ENCODE data around the gene SLC35A4.
"Not testable (repeated sequence)": the region's sequence is repeated elsewhere in the genome, so short reads cannot be mapped to it uniquely, and the experiment has no call there.

Gene SLC35A4

DNA sequence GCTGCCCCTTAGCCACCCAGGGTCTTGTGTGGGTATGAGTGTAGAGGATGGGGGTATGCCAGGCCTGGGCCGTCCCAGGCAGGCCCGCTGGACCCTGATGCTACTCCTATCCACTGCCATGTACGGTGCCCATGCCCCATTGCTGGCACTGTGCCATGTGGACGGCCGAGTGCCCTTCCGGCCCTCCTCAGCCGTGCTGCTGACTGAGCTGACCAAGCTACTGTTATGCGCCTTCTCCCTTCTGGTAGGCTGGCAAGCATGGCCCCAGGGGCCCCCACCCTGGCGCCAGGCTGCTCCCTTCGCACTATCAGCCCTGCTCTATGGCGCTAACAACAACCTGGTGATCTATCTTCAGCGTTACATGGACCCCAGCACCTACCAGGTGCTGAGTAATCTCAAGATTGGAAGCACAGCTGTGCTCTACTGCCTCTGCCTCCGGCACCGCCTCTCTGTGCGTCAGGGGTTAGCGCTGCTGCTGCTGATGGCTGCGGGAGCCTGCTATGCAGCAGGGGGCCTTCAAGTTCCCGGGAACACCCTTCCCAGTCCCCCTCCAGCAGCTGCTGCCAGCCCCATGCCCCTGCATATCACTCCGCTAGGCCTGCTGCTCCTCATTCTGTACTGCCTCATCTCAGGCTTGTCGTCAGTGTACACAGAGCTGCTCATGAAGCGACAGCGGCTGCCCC is 2.6 kb downstream of the SLC35A4 start:
- Mint-ChIP-seq H3K9me3 (no peaks in the 10 kb centered on the region), H3K27ac (no peak overlapping the region), H3K4me3 (no peak overlapping the region), H3K4me1 (peaks cover 24% of the 10 kb centered on the region), H3K36me3 (peaks cover 20% of the 10 kb centered on the region), H3K27me3 (no peaks in the 10 kb centered on the region)
- DNase-seq (ENCODE audit: low spot score in 2 of 2): no peak
- ATAC-seq (ENCODE audit: low read depth): no peak

DNA sequence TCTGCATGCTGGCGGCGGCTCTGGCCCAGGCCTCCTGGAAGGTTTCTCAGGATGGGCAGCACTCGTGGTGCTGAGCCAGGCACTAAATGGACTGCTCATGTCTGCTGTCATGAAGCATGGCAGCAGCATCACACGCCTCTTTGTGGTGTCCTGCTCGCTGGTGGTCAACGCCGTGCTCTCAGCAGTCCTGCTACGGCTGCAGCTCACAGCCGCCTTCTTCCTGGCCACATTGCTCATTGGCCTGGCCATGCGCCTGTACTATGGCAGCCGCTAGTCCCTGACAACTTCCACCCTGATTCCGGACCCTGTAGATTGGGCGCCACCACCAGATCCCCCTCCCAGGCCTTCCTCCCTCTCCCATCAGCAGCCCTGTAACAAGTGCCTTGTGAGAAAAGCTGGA is 3.2 kb downstream of the SLC35A4 start:
- Mint-ChIP-seq H3K4me3 (no peak overlapping the region), H3K27me3 (no peaks in the 10 kb centered on the region), H3K36me3 (peaks cover 20% of the 10 kb centered on the region), H3K9me3 (no peaks in the 10 kb centered on the region), H3K4me1 (peaks cover 21% of the 10 kb centered on the region), H3K27ac (no peak overlapping the region)
- no peak for DNase-seq (ENCODE audit: low spot score in 2 of 2)
- ATAC-seq (ENCODE audit: low read depth): no peak

DNA sequence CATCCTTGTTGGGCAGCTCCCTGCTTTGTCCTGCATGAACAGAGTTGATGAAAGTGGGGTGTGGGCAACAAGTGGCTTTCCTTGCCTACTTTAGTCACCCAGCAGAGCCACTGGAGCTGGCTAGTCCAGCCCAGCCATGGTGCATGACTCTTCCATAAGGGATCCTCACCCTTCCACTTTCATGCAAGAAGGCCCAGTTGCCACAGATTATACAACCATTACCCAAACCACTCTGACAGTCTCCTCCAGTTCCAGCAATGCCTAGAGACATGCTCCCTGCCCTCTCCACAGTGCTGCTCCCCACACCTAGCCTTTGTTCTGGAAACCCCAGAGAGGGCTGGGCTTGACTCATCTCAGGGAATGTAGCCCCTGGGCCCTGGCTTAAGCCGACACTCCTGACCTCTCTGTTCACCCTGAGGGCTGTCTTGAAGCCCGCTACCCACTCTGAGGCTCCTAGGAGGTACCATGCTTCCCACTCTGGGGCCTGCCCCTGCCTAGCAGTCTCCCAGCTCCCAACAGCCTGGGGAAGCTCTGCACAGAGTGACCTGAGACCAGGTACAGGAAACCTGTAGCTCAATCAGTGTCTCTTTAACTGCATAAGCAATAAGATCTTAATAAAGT is 3.9 kb downstream of the SLC35A4 start:
- peaks cover 21% of the 10 kb centered on the region for H3K4me1 Mint-ChIP-seq

DNA sequence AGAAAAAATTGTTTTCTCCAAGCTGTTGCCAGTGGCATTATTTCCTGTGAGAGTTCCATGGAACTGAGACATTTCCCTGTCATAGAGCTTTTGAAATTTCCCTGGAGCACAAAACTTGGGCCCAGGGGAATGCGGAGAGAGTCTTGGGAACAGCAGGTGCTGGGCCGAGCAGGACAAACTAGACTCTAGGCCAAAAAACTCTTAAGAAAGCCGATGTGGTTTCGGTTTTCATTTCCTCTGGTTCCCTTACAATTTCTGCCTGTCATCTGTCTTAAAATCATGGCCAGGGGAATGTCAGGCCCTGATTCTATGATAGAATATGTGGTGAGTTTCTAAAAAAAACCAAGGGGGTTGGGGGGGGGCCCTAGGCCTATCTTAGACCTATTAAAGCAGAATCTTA is 4.6 kb downstream of the SLC35A4 start:
- no peaks in the 10 kb centered on the region for H3K27me3 Mint-ChIP-seq
- no peaks in the 10 kb centered on the region for H3K9me3 Mint-ChIP-seq
- no peak for DNase-seq (ENCODE audit: low spot score in 2 of 2)
- ATAC-seq (ENCODE audit: low read depth): no peak
- peak overlapping the region; percentile 39 for H3K4me3 Mint-ChIP-seq
- peak overlapping the region; percentile 83 for H3K27ac Mint-ChIP-seq
- peaks cover 21% of the 10 kb centered on the region for H3K4me1 Mint-ChIP-seq
- H3K36me3 Mint-ChIP-seq: peaks cover 24% of the 10 kb centered on the region

More for the DNA sequence above, 3.9 kb downstream of the SLC35A4 start:
- H3K4me3 Mint-ChIP-seq: no peak overlapping the region
- peaks cover 24% of the 10 kb centered on the region for H3K36me3 Mint-ChIP-seq
- H3K27ac Mint-ChIP-seq: peak overlapping the region; percentile 83
- ATAC-seq (ENCODE audit: low read depth) (no peak), DNase-seq (ENCODE audit: low spot score in 2 of 2) (no peak)
- no peaks in the 10 kb centered on the region for H3K27me3 Mint-ChIP-seq
- no peaks in the 10 kb centered on the region for H3K9me3 Mint-ChIP-seq

DNA sequence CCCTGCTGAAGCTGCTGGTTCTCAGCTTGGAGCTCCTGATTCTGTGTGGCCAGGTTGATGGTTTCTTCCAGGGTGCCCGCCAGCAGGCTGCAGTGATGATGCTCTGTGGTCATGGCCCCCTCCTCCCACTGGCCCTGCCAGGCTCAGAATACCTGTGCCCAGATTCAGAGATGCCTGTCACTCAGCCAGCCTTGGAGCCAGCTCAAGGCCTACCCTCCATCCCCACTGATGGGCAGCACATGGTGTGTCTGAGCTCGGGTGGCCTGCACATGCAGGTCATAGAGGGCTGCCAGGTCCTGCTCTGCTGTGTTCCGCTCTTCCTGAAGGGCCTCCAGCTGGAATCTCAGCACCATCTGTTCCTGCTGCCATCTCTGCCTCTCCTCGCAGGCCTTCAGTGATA is 5.4 kb downstream of the SLC35A4 start:
- no peak for ATAC-seq (ENCODE audit: low read depth)
- no peaks in the 10 kb centered on the region for H3K27me3 Mint-ChIP-seq
- no peak overlapping the region for H3K4me3 Mint-ChIP-seq
- H3K27ac Mint-ChIP-seq: no peak overlapping the region
- no peak for DNase-seq (ENCODE audit: low spot score in 2 of 2)
- H3K4me1 Mint-ChIP-seq: peaks cover 17% of the 10 kb centered on the region
- H3K36me3 Mint-ChIP-seq: peaks cover 24% of the 10 kb centered on the region
- no peaks in the 10 kb centered on the region for H3K9me3 Mint-ChIP-seq

DNA sequence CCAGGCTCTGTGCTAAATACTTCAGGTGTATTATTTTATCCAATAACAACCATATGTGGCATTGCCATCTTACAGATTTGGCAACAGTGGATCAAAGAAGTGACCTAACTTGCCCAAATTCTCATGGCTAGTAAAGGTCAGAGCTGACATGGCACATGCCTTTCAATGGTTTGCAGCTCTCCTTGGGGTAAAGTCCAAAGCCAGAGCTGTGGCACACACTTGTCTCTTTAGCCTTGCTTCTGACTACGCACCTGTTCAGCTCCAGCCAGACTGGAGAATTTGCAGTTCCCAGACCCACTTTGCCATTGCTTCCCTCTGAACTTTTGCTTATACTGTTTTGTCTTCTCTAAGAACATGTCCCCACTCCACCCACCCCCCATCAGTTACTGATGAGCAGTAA is 5.9 kb downstream of the SLC35A4 start:
- no peaks in the 10 kb centered on the region for H3K27me3 Mint-ChIP-seq
- no peak for ATAC-seq (ENCODE audit: low read depth)
- no peaks in the 10 kb centered on the region for H3K9me3 Mint-ChIP-seq
- H3K4me1 Mint-ChIP-seq: peaks cover 14% of the 10 kb centered on the region
- no peak overlapping the region for H3K4me3 Mint-ChIP-seq
- H3K36me3 Mint-ChIP-seq: peaks cover 24% of the 10 kb centered on the region
- no peak overlapping the region for H3K27ac Mint-ChIP-seq
- no peak for DNase-seq (ENCODE audit: low spot score in 2 of 2)

DNA sequence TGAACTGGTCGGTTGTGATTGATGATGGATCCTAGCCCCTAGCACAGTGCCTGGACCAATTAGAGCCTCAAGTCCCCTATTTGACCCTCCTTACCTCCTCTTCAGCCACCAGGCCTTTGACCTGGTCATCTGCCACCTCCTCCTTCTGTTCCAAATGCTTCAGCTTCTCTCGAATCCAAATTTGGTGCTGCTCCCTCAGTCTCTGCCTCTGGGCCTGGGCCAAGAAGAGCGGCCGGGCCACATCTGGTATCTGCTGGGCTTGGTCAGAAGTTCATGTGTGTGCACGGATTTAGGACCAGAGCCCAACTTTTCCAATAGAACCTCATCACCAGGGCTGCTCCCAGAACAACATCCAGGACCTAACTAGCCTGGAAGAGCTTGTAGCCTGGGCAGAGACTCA is 6.5 kb downstream of the SLC35A4 start:
- Mint-ChIP-seq H3K4me1 (peaks cover 8% of the 10 kb centered on the region), H3K36me3 (peaks cover 22% of the 10 kb centered on the region), H3K9me3 (no peaks in the 10 kb centered on the region), H3K4me3 (no peak overlapping the region), H3K27ac (no peak overlapping the region), H3K27me3 (no peaks in the 10 kb centered on the region)
- DNase-seq (ENCODE audit: low spot score in 2 of 2) (no peak), ATAC-seq (ENCODE audit: low read depth) (no peak)

DNA sequence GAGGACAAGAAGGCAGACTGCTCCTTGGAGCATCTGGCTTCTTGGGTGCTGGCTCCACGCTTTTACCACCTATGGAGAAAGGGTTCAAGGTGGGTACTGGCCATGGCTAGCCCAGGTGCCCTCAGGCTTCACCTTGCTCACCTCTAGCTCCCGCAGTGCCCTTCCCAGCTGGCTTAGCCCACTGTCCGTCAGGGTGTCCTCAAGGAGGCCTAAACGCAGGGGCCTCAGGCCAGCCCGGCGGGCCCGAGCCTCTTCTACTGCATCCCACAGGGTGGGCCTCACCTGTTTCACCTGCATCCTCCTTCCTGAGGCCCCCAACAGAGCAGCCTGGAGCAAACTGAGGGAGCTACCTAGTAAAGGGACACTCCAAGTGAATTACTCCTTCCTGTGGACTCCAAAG is 9.1 kb downstream of the SLC35A4 start:
- DNase-seq (ENCODE audit: low spot score in 2 of 2): no peak
- Mint-ChIP-seq H3K9me3 (no peaks in the 10 kb centered on the region), H3K27me3 (no peaks in the 10 kb centered on the region), H3K27ac (no peak overlapping the region), H3K36me3 (peaks cover 10% of the 10 kb centered on the region), H3K4me1 (peaks cover 2% of the 10 kb centered on the region), H3K4me3 (no peak overlapping the region)
- no peak for ATAC-seq (ENCODE audit: low read depth)

DNA sequence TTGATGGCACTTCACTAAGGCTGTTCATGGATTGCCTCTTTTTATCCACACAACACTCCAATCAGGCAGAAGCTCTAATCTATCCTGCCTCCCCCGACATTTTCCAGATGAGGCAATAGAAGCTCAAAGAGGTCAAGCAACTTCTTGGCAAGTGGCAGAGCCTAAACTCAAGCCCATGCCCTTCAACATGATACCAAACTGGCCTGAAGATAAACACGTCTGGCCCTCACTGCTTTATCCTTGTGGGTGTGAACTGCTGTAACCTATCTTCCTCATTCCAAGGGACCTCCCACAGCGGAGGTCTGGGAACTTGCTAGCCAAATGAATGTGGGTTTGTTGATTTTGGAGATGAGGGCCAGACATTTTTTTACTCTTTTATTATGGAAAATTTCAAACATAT is 9.5 kb downstream of the SLC35A4 start:
- H3K27me3 Mint-ChIP-seq: no peaks in the 10 kb centered on the region
- no peak for ATAC-seq (ENCODE audit: low read depth)
- H3K4me3 Mint-ChIP-seq: no peak overlapping the region
- no peaks in the 10 kb centered on the region for H3K9me3 Mint-ChIP-seq
- peaks cover 9% of the 10 kb centered on the region for H3K36me3 Mint-ChIP-seq
- no peak overlapping the region for H3K27ac Mint-ChIP-seq
- no peaks in the 10 kb centered on the region for H3K4me1 Mint-ChIP-seq
- no peak for DNase-seq (ENCODE audit: low spot score in 2 of 2)

DNA sequence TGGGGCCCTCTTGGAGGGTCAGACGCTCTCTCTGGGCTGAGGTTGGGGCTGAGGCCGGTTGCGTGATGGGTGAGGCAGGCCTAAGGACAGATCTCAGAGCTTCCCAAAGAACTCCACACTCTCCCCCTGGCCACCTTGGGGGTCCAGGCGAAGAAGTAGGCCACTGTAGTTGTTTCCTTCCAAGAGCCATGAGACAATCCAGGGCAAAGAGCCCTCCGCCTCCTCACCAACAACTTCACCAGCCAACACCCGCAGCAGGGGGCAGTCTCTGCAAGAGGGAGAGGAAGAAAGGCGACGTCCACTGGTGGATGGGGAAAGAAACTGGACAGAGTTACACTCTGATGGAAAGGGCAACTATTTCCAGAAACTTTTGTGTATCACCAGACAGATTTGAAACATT is 10.7 kb downstream of the SLC35A4 start:
- no peak for DNase-seq (ENCODE audit: low spot score in 2 of 2)
- Mint-ChIP-seq H3K27ac (no peak overlapping the region), H3K4me3 (no peak overlapping the region), H3K9me3 (no peaks in the 10 kb centered on the region), H3K36me3 (peaks cover 8% of the 10 kb centered on the region), H3K4me1 (no peaks in the 10 kb centered on the region), H3K27me3 (no peaks in the 10 kb centered on the region)
- no peak for ATAC-seq (ENCODE audit: low read depth)

DNA sequence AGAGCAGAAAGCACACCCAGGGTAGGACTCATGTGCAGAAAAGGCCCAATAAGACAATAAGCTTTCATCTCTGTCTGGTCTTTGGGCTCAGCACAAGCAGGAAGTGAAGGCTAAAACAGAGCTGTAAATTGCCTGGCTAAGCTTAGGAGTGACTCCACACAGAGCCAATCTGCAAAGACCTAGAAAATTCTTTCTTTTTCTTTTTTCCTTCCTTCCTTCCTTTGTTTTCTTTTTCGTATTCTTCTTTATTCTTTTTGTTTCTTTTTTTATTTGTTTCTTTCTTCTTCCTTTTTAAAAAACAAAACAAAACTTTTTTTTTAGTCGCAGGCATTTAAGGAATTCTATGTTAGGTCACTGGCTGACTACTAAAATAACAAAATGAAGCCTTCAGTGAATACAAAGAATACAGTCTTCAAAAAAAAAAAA is 12.2 kb downstream of the SLC35A4 start:
- no peak overlapping the region for H3K4me3 Mint-ChIP-seq
- H3K27ac Mint-ChIP-seq: no peak overlapping the region
- H3K4me1 Mint-ChIP-seq: no peaks in the 10 kb centered on the region
- no peaks in the 10 kb centered on the region for H3K27me3 Mint-ChIP-seq
- DNase-seq (ENCODE audit: low spot score in 2 of 2) (no peak), ATAC-seq (ENCODE audit: low read depth) (no peak)
- H3K36me3 Mint-ChIP-seq: peaks cover 4% of the 10 kb centered on the region
- no peaks in the 10 kb centered on the region for H3K9me3 Mint-ChIP-seq

DNA sequence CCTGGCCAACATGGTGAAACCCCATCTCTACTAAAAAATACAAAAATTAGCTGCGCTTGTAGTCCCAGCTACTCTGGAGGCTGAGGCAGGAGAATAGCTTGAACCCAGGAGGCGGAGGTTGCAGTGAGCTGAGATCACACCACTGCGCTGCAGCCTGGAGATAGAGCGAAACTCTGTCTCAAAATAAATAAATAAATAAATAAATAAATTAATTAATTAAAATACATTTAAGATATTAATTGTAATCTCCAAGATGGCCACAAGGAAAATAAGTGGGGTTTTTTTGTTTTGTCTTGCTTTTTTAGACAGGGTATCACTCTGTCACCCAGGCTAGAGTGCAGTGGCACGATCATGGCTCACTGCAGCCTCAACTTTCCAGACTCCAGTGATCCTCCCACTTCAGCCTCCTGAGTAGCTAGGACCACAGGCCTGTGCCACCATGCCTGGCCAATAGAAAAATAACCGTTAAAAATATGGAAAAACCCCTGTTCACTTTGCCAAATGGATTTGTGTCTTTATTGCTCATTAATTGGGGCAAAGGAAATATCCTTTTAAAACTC is 14.6 kb downstream of the SLC35A4 start:
- not testable (repeated sequence) for H3K27ac Mint-ChIP-seq; H3K4me3 Mint-ChIP-seq; H3K27me3 Mint-ChIP-seq; H3K9me3 Mint-ChIP-seq; H3K36me3 Mint-ChIP-seq; ATAC-seq (ENCODE audit: low read depth); H3K4me1 Mint-ChIP-seq; DNase-seq (ENCODE audit: low spot score in 2 of 2)

DNA sequence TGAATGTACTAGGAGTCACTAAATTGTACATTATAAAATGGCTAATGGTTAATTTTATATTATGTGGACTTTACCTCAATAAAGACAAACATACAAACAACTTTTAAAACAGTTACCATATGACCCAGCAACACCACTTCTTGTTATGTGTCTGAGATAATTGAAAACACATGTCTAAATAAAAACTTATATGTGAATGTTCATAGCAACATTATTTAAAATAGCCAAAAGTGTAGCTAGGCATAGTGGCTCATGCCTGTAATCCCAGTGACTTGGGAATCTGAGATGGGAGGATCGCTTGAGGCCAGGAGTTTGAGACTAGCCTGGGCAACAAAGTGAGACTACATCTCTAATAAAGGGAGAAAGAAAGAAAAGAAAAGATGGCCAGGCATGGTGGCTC is 22.9 kb downstream of the SLC35A4 start:
- H3K27ac Mint-ChIP-seq: no peak overlapping the region
- H3K36me3 Mint-ChIP-seq: peaks cover 2% of the 10 kb centered on the region
- H3K4me3 Mint-ChIP-seq: no peak overlapping the region
- peaks cover 1% of the 10 kb centered on the region for H3K27me3 Mint-ChIP-seq
- peaks cover 1% of the 10 kb centered on the region for H3K9me3 Mint-ChIP-seq
- DNase-seq (ENCODE audit: low spot score in 2 of 2) (no peak), ATAC-seq (ENCODE audit: low read depth) (no peak)
- no peaks in the 10 kb centered on the region for H3K4me1 Mint-ChIP-seq

DNA sequence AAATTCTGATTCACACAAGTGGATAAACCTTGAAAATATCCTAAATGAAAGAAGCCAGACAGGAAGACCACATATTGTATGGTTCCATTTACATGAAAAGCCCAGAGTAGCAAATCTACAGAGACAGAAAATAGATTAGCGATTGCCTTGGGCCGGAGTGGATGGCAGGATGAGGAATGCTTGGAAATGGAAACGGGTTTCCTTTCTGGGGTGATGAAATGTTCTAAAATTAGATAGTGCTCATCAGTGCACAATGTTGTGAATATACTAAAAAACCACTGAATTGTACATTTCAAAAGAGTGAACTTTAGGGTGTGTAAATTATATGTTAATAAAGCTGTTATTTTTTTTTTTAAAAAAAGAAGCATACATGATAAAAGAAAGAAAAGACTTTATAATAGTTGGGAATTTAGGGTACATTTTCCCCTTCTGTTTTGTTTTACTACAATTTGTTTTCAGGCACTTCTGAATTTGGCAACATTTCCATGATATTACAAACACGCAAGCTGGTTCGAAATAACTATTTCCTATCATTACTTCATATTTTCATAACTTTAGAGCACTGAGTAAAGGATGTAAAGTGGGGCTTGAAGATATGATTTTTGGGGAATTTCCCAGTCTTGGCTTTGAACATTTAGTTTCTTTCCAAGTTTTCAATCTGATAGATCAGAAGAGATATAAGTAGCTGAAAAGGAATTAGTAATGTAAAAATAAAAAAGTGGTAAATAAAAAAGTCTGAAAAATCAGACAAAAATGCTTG is 23.9 kb downstream of the SLC35A4 start:
- Mint-ChIP-seq H3K4me1 (no peaks in the 10 kb centered on the region), H3K27ac (no peak overlapping the region), H3K9me3 (peaks cover 1% of the 10 kb centered on the region), H3K4me3 (no peak overlapping the region), H3K27me3 (peaks cover 1% of the 10 kb centered on the region), H3K36me3 (no peaks in the 10 kb centered on the region)
- ATAC-seq (ENCODE audit: low read depth) (no peak), DNase-seq (ENCODE audit: low spot score in 2 of 2) (no peak)
